CD4-positive, alpha-beta T cell treated with Interferon gamma for 1 hour (primary cell): ENCODE measurements around the gene MTHFD1L.
"Not testable (repeated sequence)": the region's sequence is repeated elsewhere in the genome, so short reads cannot be mapped to it uniquely, and the experiment has no call there.

Experiments
- DNase-seq: peaks from one replicate; pipeline ENCODE4 v3.0.0-alpha.2; 2020

Gene MTHFD1L

DNA sequence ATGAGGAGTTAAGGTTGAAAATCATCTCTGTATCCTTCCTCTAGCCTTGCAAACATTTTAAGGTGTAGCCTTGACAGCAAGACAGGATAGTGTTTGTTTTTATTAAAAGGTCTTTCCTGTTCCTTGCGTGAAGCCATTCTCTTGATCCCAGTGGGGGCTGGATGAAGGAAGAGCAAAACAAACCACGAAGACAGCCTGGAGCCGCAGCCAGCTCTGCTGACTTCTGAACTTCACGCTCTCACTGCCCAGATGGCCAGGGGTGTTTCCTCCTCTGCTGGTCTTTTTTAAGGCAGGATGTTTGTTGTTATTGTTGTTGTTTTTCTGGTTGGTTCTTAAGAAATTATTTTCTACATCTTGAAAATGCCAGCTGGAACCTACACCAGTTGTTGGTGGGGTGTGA, 156.4 kb downstream of the MTHFD1L start:
- DNase-seq = no peak

DNA sequence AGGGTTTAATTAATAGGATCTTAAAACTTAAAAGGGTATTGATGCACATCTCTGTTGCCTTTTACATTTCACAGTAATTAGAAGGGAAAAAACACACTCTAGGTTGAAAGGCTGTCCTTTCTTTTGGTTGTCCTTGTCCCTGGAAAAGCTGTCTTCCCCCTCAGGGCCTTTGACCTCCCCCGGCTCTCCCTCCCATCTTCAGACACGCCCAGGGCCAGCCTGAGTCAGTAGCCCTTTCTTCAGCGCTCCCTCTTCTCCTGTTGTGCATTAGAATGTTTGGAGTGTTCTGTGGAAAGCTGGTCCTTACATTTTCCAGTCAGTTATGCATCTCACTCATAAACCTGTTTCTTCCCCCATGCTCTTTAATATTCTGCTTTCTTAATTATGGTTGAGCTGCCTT, 157.0 kb downstream of the MTHFD1L start:
- DNase-seq = no peak

DNA sequence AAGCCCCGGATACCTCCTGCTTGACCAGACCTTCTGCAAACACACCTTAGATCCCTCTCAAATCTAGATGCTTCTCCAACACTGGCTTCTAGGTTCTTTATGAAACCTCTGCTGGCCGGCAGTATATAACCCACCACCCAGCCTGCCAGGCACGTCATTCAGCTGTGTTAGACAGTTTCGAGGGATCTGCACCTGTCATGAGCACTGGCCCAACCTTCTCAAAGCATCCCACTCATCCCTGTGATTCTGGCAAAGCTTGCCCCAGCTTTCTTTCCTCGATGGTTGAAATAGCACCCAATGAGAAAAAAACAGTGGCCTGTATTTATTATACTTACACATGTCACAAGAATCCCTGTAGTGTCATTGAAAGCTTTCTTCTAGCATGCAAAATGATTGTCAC, 157.8 kb downstream of the MTHFD1L start:
- no peak for DNase-seq

DNA sequence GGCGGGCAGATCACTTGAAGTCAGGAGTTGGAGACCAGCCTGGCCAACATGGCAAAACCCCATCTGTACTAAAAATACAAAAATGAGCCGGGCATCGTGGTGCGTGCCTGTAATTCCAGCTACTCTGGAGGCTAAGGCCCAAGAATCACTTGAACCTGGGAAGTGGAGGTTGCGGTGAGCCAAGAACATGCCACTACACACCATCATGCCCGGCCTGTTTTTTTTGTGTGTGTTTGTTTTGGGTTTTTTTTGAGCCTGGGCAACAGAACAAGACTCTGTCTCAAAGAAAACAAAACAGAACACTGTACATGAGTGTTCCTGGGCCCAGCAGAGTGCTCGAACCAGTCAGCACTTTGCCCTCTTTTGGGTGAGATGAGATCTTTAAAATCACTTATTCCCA, 159.1 kb downstream of the MTHFD1L start:
- DNase-seq = no peak

DNA sequence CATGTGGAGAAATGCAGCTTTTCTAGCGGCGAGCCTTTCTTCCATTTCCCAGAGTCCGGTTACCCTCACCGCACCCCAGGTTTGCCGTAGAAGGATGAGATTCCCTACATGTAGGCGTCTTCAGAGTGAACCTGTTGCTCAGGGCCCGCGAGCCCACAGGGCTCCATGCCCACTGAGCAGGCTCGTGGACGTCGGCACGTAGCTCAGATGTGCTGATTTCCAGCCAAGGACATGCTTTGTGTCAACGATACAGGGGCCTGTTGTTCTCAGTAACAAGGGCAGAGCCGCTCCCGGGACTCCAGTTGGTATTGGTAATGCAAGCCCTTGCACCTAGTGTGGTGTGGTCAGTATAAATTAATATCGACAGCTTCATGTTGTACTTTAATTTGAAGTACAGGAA, 159.6 kb downstream of the MTHFD1L start:
- DNase-seq = no peak

DNA sequence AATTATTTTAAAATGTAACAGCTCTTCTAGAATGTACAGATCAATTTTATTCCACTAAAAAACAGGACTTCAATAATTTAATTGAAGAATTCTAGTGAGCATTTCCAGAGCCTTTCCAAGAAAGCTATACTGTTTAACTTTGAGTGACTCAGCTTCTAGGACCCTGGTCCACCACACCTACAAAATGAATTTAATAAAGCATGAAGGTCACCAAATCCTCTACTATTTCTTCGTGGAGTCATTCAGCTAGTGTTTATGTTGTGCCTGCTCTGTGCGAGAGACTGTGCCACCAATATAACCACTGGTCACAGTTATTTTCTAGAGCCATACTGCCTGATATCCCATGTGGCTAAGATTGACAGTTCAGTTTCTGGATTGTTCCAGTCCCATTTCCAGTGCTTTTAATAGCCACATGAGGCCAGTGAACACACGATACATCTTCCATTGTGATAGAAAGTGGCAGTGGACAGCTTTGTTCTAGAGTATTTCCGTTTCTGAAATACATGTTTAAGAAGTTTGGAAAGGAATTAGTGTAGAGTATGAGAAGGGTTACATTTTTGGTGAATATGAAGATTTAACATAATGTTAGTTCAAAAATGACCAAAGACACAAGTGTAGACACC, 160.7 kb downstream of the MTHFD1L start:
- DNase-seq = no peak

DNA sequence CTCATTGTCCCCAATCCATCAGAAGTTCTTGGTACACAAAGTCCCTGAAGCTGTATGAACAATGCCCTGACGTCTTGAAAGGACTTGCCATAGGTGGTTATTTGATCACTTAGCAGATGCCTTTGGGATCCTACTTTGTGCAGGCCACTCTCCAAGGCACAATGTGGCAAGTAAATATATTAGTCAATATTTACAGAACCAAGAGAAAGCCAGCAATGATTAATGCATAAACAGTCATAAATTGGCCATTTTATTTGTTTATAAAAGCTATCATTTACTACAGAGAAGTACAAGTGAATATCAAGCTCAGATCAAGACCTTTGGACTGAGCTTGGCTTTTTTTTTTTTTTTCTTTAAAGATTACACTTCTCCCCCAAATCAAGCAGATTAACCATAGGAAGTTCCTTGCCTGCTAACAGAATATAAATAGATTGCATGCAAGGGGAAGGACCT, 161.8 kb downstream of the MTHFD1L start:
- no peak for DNase-seq

DNA sequence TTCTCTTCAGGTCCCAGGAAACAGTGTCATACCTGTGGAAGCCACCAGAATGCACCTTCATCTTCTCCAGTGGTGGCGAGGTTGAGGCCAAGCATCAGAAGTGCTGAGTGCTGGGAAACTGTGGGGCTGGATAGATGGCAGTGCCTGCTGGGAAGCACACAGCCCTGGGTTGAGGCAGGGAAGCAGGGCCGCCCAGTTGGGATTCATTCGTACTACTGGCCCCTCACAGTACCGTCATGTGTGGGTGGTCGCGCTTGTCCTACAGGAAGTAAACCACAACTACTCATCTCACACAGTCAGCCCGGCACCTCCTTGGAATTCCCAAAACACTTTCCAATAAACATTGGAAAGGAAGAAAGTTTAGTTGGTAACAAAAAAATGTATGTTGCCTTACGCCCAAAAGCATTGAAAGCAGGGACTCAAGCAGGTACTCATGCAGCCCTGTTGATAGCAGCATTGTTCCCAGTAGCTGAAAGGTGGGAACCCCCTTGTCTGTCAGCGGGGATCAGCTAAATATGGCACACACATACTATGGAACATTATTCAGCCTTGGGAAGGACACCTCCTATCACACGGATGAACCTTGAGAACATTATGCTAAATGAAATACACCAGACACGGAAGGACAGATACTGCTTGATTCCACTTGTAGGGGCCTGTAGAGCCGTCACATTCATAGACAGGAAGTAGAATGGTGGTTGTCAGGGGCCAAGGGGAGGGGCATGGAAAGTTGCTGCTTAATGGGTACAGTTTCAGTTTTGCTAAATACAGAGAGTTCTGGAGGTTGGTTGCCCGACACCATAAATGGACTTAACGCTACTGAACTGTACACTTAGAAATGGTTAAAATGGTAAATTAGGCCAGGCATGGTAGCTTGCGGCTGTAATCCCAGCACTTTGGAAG, 162.7 kb downstream of the MTHFD1L start:
- DNase-seq = no peak

DNA sequence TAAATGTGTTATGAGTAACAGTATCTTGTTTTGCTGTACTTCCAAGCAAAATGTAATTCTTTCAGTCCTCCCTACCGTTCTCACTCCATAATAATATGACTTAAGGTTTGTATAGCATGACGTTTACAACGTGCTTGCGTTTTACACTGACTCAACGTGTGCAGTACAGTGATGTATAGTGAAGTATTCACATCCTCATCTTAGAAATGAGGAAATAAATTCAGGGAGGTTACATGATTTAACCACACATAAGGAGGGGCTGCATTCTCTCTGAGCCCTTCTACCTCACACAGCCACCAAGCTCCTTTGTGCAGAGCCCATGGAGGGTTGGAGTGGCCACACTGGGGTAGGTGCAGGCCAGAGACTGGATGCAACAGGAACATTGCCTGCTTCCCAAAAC, 164.5 kb downstream of the MTHFD1L start:
- no peak for DNase-seq

DNA sequence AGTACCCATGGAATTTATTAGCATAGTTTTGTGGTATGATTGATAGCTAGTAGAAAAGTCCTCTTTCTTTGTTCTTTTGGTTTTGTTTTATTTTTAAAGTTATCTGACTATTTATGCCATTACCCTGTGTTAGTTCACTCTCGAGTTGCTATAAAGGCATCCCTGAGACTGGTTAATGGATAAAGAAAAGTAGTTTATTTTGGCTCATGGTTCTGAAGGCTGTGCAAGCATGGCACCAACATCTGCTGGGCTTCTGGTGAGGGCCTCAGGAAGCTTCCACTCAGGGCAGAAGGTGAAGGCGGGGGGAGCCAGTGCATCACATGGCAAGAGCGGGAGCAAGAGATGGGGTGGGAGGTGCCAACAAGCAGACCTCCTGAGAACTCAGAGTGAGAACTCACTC, 166.5 kb downstream of the MTHFD1L start:
- DNase-seq = no peak

DNA sequence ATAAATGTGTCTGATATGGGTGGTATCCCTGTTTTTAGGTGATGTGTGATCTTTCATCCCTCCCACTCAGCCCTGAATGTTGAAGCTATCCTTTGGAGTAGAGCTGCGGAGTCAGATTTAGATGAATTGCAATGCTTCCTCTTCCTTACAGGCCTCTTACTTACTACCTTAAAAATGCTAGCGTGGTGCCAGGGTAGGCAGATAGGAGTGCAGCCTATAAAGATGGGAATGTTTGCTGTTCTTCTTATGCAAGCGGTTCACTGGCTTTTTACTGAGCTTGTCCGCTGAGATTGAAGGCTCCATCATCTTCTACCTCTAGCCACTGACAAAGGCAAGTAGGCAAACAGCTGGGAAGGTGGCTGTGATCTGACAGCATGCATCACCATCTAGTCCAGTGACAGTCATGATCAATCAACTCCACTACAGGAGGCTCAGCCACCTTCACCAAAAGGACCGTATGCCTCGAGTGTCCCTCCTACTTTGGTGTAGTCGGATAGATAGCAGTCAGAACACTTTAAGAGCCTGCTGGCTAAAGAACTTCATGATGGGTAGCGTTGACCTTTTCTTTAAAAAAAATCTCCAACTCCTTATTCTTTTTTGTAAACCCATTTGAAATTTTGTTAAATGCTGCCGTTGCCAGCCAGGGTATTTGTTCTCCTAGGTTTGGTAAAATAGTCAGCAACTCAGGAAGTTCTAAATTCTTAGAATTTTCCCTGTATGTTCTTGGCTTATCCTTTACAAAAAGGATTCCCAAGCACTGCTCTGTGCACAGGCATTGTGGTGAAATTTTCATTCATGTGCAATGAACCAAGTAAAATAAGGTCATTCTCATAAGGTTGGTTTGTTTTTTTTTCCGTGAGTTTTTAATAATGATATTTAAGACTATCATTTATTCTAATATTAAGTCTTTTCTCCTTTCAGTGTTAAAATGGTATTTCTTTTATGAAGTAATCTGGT, 169.6 kb downstream of the MTHFD1L start:
- DNase-seq = no peak

DNA sequence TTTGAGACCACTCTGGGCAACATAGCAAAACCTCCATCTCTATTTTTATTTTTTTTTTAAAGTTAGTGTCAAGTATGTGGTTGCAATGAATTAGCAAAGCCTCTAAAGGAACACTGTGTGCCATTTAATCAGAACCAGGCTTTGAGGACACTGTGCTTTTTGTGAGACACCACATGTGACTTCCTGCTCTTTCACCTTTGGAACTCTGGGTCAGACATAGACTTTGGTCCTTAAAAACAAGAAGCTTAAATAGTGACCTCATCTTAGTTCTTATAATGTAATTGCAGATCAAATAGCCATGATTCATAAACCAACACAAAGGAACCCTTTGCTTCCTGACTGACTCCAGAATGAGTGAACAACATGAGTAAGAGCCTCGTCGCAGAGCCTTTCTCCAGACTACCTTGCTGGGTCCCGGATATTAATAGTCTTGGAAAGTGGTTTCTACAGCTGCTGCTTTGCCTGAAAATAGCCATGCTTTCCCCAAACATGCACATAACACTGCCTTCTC, 170.8 kb downstream of the MTHFD1L start:
- DNase-seq = not testable (repeated sequence)

DNA sequence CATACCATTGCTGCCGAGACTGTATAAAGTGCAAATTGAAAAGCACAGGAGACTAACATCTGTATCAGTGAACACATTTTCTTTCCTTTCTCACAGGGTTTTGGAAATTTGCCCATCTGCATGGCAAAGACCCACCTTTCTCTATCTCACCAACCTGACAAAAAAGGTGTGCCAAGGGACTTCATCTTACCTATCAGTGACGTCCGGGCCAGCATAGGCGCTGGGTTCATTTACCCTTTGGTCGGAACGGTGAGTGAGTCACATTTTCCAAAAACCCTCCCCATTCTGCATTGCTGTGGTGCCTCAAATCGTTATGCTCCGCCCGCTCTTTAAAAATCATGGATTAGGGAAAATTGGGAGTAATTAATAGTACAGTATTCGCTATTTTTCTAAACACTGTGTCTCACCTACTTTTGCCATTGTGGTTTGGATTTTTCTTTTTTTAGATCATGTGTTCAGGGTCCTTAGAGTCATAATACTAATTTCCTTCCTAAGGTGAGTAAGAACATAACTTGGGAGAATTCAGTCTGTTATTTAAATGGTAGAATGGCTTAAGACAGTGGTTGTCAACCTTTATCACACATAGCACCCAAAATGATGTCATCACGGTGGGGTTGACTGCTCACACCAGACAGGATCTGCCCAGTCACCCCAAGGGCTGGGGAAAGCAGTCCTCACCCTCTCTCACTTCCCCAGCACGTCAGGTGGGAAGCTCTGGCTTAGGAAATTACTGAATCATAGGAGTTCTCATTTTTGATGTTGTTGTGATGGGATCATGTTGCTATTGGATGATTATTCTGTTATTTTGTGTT, 171.6 kb downstream of the MTHFD1L start:
- DNase-seq = peak; percentile 61

DNA sequence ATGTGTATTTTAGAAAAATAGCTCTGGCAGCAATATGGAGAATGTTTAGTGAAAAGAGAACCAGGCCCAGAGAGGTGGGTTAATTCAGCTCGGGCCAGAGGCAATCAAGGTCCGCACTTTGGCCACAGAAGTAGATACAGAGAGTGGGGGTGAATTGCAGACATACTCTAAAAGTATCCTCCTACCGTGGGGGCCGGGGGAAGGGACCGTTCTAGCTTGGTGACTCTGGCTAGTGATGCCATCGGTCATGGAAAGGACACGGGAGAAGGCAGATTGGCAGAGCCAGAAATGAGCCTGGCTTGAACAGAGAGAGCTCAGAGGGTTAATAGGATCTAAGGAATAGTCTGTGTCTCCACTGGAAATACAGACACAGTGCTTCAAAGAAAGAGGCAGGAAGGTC, 173.1 kb downstream of the MTHFD1L start:
- DNase-seq = no peak

DNA sequence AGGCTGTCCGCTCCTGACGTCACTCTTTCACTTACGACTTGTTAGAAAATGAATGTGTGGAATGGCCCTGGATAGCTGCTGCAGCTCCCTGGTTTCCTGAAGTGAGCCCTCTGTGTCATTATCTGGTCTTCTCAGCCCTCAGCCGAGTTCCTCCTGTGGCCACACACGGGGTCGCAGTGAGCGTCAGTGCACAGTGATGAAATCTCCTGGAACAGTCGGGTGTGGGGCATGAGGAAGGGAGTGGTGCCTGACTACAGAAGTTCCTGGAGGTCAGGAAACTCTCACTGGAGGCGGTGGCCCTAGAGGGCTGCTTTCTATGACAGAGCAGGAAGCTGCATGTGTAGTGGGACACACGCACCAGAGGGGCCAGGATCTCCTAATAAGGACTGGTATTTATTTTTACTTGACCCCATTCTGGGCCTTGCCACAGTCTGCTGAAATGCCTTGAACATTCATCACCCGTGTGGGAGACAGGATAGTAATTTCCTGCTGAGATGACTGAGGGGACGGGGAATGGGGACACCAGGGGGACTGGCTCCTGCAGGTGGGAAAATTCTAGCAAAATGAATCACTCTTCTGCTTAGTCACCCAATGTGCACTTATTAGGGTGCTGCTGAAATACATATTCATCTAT, 175.5 kb downstream of the MTHFD1L start:
- peak; percentile 73 for DNase-seq

DNA sequence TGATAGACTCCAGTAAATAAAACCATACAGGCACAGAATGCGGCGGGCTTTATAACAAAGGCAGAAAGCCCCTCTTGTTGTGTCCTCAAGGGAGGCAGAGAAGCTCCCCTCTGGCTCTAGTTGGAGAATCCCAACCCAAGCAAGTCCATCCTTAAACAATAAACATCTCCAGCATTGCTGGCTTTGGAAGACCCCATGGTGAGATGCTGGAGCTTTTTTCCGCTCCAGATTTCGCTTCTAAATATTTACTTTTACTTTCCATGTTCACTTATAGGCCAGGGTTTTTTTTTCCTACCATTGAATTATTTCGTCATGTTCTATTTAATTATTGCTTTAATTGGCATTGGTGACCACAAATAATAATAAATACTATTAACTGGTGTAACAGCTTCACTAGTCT, 176.2 kb downstream of the MTHFD1L start:
- no peak for DNase-seq

DNA sequence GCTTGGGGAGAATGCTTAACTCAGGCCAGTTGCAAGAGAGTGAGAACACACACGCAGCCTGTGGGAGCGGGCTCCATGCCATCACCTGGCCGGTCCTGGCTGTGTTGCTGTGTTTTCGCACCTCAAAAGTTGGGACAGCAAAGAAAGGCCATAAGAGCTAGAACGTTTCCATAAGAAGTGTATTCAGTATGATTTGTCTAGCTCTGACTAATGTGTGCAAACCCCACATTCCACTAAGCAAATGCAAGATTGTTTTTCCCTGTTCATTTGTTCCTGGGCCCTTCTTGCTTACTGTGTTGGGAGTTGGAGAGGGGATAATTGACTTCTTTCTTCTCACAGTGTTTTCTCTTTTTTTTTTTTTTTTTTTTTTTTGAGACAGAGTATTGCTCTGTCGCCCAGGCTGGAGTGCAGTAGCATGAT, 177.4 kb downstream of the MTHFD1L start:
- not testable (repeated sequence) for DNase-seq

DNA sequence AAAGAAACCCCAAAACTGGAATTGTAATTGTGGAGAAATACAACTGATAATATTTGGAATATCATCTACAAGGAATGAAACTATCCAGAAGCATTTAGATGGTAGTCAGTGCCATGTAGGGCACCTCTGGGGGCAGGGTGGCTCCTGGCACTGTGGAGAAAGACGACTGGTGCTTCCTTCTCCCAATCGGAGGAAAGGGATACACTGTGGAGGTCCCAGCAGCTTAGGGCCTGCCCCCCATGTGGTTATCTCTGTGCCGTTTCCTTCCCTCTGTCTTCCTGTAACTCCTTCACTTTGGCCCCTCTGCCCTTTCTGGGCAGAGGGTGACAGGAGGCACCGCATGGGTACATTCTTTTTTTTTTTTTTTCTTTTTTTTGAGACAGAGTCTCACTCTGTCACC, 178.4 kb downstream of the MTHFD1L start:
- DNase-seq = no peak

DNA sequence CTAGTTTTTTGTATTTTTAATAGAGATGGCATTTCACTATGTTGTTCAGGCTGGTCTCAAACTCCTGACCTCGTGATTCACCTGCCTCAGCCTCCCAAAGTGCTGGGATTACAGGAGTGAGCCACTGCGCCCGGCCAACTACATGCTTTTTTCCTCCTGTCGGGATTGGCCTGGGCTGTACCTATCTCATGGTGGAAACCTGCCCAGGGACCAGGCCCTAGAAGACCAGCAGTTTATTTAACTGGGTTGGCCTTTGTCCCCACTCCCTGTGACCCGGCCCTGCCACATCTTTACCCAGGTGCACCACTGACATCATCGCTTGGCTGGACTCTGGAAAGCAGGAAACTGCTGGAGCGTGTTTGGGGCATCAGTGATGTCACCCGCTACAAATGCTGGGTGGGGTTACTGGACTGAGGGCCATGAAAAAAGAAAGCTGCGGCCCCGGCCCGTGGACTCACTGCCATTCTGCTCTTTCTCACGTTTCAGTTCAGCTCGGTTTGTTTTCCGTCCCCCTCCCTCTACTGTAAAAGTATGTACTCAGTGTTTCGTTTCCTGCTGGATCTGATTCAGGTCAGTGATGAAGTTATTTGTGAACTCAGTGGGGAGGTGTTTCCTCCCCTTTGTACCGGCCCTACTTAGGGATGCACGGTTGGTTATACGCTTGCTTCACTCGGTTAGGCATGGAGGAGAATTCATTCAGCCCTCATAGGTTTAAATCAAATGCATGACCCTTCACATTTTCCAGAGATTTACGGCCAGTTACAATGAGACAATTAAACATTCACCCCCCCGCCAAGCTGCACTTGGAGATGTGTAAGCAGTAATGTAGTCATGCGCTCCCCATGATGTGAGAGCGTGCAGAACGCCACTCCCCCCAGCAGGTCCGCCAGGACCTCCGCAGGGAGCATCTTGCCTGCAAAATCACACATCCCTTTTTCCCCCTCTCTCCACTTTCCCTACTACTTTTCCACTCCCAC, 179.3 kb downstream of the MTHFD1L start:
- DNase-seq = no peak

DNA sequence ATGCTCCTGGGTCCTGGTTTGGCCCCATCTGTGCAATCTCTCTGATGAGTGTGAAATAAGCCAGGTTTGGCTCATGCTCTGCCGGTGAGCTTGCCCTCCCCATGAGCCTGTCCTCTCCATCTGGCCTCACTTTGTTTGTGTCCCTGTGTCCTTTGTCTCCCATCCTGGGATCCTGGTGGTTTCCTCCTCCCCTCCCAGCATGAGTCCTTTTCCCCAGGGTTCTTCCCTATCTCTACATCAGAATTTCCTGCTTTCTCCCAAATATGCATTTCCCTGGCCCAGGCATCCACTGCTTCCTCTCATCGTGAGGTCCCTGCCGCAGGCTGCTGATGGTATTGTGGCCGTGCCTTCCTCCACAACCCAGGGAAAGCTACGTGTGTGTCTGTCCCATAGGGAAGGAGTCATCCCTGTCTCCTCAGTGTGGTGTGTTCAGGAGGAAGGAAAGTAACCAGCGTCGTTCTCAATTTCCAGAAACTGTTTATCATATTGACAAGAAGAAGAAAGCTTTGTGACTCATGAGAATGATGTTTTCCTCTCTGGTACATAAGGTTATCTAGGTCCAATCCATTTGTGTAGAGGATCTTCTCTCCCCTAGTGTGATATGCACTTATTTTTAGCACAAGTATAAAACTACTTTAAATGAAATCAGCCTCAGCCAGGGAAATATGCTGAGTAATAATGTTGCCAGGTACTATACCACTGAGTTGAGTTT, 180.2 kb downstream of the MTHFD1L start:
- DNase-seq = not testable (repeated sequence)
